Measurements from ENCODE around the gene PRR14L.
A peak's percentile ranks its signal among the peaks of the same experiment; 100 is the strongest.
"Not testable (repeated sequence)": the region's sequence is repeated elsewhere in the genome, so short reads cannot be mapped to it uniquely, and the experiment has no call there.

Gene PRR14L

DNA sequence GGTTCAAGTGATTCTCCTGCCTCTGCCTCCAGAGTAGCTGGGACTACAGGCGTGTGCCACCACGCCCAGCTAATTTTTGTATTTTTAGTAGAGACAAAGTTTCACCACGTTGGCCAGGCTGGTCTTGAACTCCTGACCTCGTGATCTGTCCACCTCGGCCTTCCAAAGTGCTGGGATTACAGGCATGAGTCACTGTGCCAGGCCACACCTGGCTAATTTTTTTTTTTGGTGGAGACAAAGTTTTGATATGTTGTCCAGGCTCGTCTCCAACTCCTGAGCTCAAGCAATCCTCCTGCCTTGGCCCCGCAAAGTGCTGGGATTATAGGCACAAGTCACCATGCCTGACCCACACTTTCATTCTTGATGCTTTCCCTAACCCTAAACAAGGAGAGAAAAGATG lies 9.6 kb downstream of the PRR14L start:
- DNase-seq (ENCODE audit: low spot score) = not testable (repeated sequence)

DNA sequence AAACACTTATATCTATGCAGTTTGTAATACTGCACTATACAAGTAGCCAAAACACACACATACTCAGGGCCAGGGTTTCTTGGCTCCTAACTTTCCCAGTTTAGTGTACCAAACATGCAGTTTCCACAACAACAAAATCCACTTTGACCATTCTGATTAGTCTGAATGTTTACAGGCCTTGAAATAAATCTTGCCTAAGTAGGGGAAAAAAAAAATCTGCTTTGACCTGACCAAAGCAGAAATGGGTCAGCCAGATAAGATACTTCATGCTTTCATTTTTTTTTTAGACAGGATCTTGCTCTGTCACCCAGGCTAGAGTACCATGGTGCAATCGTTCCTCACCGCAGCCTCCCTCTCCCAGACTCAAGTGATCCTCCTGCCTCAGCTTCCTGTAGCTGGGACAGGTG lies 10.1 kb downstream of the PRR14L start:
- DNase-seq (ENCODE audit: low spot score) = no peak

DNA sequence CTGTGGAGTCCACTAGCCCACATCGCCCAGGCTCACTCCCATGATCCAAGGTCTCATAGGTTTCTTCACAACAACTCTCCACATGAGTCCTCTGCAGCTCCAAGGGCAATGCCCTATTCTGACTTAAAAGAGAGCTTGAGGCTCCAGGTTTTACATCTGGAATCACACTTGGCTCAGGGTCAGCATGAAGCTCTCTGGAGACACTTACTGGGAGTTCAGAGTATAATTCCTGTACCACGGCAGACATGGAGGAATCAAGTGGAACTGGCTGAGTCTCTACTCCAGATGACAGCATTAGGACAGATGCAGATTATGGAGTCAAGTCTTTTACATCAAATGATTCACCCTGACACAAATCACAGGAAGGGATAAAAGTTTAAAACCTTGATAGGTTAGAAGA lies 11.4 kb downstream of the PRR14L start:
- no peak for DNase-seq (ENCODE audit: low spot score)

DNA sequence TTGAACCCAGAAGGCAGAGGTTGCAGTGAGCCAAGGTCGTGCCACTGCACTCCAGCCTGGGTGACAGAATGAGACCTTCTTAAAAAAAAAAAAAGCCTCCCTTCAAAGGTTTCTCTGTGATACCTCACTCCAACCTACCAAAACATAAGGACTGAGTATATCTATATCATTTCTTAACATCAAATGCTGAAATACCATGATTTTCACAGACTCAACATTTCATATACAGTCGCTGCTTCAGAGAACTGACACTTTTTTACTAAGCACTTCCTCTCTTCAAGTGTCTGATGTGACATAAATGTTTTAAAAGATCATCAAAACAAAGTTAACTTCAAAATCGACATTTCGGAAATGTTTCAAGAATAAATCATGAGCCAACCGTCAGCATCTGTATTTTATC lies 12.0 kb downstream of the PRR14L start:
- DNase-seq (ENCODE audit: low spot score) = no peak

DNA sequence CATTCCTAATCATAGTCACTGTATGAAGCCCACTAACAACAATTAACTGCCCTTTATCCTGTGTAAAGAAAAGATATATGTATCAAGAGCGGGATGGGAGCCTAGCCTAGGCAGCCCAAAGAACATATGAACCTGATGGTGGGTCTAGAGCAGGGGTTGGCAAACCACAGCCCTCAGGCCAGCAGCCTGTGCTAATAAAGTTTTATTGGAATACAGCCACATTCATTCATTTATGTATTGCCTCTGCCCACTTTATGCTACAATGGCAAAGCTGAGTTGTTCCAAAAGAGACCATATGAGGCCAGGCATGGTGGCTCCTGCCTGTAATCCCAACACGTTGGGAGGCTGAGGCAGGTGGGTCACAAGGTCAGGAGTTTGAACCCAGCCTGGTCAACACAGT lies 13.5 kb downstream of the PRR14L start:
- DNase-seq (ENCODE audit: low spot score) = no peak

GRCh38 chr22:31734512-31734911 lies 15.4 kb downstream of the PRR14L start:
- DNase-seq (ENCODE audit: low spot score) = no peak

DNA sequence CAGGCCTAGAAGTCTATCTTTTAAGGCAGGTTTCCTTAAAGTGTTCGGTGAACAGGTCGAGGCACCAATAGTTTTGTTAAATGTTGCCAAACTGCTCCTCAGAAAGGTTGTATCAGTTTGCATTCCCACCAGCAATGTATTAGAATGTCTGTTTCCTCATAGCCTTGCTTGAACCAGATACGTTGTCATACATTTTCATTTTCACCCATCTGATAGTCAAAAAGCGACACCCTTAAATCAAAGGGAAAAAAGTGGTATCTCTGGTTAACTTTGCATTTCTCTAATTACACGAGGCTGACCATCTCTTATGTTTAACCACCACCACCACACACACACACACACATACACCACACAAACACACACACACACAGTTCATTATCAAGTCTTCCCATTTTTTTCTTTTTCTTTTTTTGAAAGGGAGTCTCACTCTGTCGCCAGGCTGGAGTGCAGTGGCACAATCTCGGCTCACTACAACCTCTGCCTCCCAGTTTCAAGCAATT lies 16.3 kb downstream of the PRR14L start:
- no peak for DNase-seq (ENCODE audit: low spot score)

- no peak for DNase-seq (ENCODE audit: low spot score)
Measured at GRCh38 chr22:31732089-31732829, 17.7 kb downstream of the PRR14L start.

DNA sequence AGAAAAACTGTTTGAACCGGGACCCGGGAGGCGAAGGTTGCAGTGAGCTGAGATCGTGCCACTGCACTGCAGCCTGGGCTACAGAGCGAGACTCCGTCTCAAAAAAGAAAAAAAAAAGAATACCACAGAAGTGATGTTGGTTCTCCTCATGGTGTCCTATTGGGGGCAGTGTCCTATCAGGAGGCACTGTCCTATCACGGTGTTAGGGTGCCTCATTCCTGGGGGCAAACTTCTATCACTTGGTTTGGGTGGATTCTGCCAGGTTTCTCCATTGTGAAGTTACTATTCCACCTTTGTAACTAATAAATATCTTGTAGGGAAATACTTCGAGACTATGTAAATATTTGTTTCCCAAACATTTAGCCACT lies 19.6 kb downstream of the PRR14L start:
- DNase-seq (ENCODE audit: low spot score) = no peak

DNA sequence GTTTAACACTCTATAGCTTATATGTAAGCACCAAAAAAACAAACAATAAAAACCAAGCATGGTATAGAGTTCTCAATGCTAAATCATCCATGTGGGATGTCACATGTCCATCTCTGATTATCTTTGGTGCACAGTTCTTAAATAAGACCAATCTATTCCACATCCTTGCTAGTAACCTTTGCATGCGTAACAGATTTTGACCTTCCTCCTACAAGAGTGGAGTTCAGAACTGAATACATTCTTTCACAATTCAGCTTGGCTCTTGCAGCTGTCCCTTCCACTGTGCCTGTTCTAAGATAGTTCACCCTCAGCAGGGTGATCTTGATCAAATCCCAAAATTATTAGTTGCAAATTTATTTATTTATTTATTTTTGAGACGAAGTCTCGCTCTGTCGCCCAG lies 21.1 kb downstream of the PRR14L start:
- no peak for DNase-seq (ENCODE audit: low spot score)

- DNase-seq (ENCODE audit: low spot score) = no peak
Measured at GRCh38 chr22:31726692-31727091, 23.2 kb downstream of the PRR14L start.

DNA sequence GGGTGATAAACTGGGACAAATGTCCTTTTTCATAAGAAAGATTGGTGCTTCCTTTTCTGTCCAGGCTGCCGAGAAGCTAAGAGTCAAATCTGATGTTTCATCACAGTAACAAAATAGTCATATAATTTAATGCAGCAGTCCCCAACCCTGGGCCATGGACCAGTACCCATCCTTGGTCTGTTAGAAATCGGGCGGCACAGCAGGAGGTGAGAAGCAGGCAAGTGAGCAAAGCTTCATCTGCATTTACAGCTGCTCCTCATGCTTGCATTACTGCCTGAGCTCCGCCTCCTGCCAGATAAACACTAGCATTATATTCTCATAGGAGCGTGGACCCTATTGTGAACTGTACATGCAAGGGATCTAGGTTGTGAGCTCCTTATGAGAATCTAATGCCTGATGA lies 26.2 kb downstream of the PRR14L start:
- no peak for DNase-seq (ENCODE audit: low spot score)

DNA sequence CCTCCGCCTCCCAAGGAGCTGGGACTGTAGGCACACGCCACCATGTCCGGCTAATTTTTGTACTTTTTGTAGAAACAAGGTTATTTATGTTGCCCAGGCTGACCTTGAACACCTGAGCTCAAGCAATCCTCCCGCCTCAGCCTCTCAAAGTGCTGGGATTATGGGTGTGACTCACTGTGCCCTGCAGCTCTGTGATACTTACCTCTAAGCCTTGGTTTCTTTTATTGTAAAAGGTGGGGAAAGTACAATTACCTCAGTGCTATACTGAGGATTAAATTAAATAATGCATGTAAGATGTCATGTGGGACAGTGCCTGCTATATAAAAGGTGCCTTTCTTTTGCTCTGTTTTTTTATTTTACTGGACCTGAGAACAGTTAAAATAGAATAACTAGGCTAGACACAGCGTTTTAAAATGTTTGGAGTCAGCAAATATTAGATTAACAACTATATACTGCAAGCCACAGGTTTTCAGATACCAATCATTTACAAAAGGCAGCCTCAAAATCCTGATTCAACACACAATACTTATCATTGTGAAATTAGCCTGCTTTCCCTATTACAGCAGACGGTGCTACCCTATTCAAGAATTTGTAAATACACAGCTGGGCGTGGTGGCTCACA lies 30.0 kb downstream of the PRR14L start:
- DNase-seq (ENCODE audit: low spot score) = no peak

DNA sequence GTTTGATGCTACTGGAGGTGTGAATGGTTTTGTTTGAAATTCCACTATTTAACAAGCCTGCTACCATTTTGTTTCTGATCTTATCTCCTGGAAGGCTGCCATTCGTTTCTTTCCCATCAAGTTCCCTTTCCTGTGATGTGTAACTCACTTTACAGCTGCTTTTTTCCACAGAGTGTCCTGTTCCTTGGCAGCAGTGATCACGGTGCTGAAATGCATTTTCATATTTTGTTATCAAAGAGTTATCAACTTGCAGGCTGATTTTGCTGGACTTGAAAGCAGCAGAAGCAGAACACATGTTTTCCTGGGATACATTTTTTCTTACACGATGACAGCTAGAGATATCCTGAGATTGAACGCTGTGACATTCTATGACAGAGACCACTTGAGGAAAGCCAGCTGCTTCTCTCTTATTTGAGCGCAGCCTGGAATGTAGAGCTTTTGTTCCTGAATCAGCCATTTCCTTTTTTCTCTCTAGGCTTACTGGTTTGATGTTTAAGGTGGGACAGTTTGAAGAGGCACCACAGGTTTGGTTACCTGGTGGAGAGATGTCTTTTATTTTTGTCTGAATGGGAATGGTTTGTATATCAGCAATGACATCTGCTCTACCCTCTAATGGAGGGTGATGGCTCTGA lies 34.7 kb downstream of the PRR14L start:
- no peak for DNase-seq (ENCODE audit: low spot score)

GRCh38 chr22:31711226-31711625 lies 38.7 kb downstream of the PRR14L start:
- not testable (repeated sequence) for DNase-seq (ENCODE audit: low spot score)

DNA sequence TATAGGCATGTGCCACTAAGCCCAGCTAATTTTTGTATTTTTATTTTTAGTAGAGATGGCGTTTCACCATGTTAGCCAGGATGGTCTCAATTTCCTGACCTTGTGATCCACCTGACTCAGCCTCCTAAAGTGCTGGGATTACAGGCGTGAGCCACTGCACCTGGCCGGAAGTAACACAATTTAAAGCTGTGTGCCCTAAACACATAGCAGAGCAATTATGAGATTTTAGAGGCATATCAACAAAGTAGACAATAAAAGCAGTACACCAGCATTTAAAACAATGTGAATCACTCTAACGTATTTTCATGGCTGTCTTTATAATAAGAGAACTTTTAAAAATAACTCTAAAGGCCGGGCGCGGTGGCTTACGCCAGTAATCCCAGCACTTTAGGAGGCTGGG lies 42.4 kb downstream of the PRR14L start:
- no peak for DNase-seq (ENCODE audit: low spot score)

DNA sequence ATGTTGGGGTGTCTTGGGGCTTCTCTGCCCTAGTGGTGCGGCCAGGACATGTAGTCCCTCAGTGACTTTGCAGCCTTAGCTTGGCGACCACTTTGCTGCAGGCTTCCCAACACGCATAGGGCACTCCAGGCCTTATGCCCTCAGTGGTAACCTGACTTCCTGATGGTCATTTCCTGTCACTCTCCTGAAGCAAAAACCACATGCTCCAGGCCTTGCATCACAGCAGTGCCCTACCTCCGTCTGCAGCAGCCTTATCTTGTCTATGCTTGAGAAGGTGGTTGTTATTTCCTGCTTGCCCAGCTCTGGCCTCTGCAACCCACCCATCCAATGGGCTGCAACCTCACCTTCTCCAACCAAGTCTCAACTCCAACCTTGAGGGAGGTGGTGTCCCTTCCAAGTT lies 54.5 kb downstream of the PRR14L start:
- DNase-seq (ENCODE audit: low spot score) = peak; percentile 11

- DNase-seq (ENCODE audit: low spot score) = not testable (repeated sequence)
Measured at GRCh38 chr22:31694046-31694445, 55.9 kb downstream of the PRR14L start.

GRCh38 chr22:31692186-31692886 lies 57.6 kb downstream of the PRR14L start:
- no peak for DNase-seq (ENCODE audit: low spot score)

DNA sequence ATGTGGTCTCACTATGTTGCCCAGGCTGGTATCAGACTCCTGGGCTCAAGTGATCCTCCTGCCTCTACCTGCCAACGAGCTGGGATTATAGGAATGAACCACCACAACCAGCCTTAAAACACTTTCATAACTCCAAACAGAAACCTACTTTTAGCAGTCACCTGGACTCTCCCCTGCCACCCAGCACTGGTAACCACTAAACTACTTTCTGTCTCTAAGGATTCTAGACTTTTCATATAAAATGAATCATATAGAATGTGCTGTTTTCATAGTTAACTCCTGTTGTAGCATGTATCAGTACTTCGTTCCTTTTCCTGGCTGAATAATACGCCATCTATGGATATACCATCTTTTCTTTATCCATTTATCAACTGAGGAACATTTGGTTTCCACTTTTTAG lies 58.5 kb downstream of the PRR14L start:
- DNase-seq (ENCODE audit: low spot score) = no peak

- no peak for DNase-seq (ENCODE audit: low spot score)
Measured at GRCh38 chr22:31683181-31684105, 66.5 kb downstream of the PRR14L start.

DNA sequence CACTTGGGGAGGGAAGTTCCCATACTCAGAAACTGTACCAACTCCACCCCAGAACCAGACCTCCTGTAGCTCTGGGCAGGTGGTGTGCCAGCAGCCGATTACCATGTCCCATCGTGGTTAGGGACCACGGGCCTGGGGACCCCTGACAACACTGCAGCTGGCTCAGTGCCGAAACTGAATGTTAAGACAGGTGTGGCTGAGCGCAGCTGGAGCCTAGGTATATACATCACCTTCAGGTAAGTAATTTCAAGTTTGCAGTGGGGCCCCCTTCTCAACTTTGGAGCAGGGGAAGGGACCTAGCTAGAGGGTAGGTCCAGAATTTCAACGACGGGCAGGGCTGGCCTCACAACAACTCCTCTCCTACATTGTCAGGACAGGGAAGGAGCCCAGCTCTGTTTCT lies 67.2 kb downstream of the PRR14L start:
- no peak for DNase-seq (ENCODE audit: low spot score)

Data from HuH-7 (cell line).